Right hindlimb (tissue), 1 donor: Measurements from ENCODE around the gene RP9.

Experiments used
- DNase-seq: peaks from one replicate; pipeline ENCODE4 v3.0.0-alpha.2; 2018

The RP9 gene

DNA sequence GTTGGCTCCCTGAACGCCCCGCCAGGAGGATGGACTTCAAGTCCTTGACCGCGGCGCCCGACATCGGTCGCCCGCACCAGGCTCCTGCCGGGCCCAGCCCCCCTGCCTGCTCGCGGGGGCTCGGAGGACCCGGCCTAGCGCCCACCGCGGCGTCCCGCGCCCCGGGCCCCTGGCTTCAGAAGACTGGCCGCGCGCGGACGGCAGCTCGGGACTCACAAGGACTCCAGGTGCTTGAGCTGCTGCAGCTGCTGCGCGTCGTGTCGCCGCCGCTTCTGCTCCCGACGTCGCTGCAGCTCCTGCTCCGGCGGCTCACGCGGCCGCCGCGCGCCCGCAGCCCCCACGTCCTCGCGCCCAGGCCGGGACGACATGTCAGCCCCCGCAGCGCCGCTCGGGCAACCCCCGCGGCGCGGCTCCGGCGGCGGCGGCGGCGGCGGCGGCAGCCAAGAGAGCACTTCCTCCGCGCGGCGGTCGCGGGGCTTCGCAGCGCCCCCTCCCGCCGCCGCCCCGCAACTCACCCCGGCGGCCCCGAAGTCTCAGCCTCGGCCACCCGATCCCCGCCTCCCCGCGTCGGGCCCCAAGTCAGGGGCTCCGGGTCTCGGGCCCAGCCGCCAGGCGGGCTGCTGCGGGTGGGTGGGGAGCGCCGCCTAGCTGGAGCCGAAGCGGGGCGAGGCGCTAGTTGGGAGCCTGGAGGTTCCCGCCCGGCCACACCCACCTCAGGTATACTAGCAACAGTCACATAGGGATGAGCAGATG, at the start of gene RP9:
TSS of gene RP9 (minus strand) at position 400 of the 753 bp plus-strand sequence. CDS start at position 368, 32 bp downstream.
- DNase-seq, result peak; percentile 85

DNA sequence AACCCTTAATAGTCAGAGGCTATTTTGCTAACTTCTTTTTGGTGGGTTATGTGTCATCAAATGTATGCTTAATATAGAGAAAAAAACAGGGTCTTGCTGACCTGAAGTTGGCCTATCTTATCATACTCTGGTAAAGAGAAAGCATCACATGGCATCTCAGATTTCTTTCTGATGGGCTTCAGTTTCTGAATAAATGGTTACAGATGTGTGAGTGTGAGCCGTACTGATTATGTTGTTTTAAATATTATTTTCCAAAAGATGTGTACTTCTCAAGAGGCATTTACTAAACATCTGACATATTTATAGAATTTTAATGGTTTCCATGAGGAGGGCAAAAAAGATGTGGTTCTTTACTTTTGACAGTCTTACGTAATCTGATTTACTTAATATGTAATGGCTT, 48.6 kb upstream of the RP9 start:
- no peak for DNase-seq

- no peak for DNase-seq
Observed at GRCh38 chr7:33157311-33157710, 48.1 kb upstream of the RP9 start.

DNA sequence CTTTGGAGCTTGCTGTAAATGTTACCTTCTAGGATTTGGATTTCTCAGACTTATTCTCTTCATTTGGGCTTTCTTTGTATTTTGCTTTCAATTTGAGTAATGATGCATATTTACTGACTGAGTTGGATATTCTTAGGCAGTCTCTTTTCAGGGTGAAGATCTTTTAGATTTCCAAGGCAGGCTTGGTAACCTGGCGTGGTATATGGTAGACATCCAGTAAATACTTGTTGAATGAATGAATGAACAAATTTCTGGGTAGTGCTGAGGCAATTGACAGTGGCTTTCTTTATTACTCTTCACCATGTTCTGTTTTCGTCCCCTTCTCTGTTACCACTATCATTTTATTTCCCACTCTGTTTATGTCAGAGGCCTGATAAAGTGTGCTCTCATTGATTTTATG, 47.2 kb upstream of the RP9 start:
- DNase-seq, result no peak

DNA sequence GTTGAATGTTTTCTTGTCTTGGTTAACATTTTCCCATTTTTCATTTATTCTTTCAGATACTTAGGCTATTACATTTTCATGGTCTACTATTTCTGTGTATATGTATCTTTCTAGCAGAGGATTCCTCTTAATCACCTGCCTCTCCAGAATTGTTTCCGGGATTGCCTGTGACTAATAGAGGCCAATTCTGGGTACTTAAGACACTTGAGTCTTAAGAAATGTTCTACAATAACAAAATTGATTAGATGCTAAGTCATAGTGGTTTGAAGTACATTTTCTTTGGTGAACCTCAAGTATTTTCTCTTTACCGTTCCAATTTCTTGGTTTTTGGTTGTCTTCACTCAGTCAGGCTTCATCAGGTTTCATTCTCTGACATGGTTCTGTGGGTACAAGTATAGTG, 46.6 kb upstream of the RP9 start:
- DNase-seq, result no peak

DNA sequence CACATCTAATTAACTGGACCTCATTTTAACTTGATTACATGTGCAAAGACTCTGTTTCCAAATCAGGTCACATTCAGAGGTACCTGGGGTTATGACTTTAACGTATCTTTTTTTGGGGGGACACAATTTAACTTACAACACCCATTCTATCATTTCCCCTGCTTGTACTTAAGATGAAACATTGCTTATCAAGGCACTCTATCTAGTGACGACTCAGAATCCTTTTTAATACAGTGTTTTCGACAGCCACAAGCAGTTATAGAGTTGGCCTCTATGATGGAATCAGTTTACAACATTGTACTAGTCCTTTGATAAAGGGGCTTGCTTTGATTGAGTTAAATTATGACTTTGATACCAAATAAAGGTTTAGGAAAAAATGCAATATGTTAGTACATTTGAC, 42.9 kb upstream of the RP9 start:
- DNase-seq, result no peak

DNA sequence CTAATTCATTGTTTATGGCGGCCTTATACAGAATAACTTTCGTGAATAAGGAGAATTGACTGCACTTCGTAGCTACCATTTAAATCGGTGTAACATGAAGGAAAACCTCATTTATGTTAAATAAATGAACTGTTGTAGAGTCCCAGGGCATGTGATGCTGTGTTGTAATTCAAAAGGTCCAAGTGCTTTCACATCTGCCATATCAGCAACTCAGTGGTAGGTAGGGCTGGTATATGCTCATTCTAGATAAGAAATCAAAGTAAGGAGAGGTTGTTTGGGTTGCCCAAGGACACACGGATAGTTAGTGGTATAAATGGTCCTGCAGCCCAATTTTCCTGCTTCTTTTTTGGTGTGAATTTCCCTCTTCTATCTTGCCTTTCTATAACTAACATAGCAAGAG, 36.0 kb upstream of the RP9 start:
- no peak for DNase-seq

GRCh38 chr7:33143996-33144718, 35.0 kb upstream of the RP9 start:
- no peak for DNase-seq

- no peak for DNase-seq
Observed at GRCh38 chr7:33142585-33142984, 33.4 kb upstream of the RP9 start.

GRCh38 chr7:33137103-33137502, 27.9 kb upstream of the RP9 start:
- no peak for DNase-seq

DNA sequence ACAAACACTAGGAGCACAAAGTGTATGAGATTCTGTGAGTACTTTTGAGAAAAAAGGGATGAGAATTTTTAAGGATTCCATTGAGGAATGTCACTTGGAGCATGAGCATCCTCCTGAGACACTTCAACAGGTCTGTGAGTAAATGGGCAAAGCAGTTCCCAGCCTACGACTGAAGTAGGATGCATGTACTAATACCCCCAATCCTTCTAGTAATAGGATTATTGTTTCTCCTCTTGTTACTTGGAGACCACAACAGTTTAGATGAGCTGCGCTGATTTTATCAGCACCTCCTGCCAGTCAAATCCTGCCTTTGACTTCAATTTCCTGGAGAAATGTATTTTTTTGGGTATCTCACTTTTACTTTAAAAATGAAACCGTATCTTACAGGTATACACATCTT, 21.0 kb upstream of the RP9 start:
- no peak for DNase-seq

DNA sequence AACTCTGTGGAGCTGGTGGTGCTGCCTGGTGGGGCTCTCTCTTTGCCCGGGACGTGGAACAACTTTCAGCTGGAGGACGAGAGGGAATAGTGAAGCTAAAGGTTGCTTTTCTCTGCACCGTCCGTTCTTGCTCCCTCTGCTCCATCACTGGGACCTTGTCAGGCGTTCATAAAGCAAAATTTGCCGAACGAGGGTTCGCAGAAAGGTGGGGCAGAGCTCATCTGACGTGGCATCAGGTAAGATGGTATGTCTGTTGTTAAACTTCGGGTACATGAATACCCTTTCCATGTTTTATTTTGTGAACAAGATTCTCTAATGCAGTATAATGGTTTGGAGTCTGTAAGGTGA, 20.6 kb upstream of the RP9 start:
- DNase-seq, result no peak

- peak; percentile 96 for DNase-seq
Observed at GRCh38 chr7:33128990-33129805, 20.0 kb upstream of the RP9 start, which contains the start of gene BBS9. Gene BBS9, plus strand, starts transcription at chr7:33129564. Its CDS starts 16,689 bp downstream, at chr7:33146253.

GRCh38 chr7:33128631-33128989, 19.4 kb upstream of the RP9 start:
- DNase-seq, result no peak

GRCh38 chr7:33127085-33127484, 17.9 kb upstream of the RP9 start:
- no peak for DNase-seq

GRCh38 chr7:33118383-33118782, 9.2 kb upstream of the RP9 start:
- no peak for DNase-seq

- DNase-seq, result no peak
Observed at GRCh38 chr7:33114976-33115375, 5.8 kb upstream of the RP9 start.

DNA sequence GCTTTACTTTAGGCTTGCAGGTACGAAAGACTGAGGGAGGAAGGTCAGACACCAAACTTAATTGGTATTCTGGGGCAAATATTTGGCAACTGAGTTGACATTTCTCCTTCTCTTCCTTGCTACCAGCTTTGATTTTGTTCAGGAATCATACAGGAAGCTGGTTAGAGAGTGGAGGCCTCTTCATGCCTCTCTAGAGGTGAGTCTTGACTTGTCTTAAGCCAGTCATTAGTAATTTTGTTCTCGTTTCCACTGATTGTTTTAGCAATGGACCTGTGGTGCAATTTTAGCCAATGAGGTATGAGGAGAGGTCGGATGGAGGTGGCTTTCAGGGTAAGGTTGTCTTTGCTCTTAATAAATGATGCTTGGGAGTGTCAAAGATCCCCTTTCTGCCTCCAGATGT, 2.4 kb upstream of the RP9 start:
- DNase-seq, result no peak

GRCh38 chr7:33109758-33110238, 594 bp upstream of the RP9 start:
- no peak for DNase-seq

GRCh38 chr7:33108554-33109004, 625 bp downstream of the RP9 start:
- DNase-seq, result peak; percentile 31

DNA sequence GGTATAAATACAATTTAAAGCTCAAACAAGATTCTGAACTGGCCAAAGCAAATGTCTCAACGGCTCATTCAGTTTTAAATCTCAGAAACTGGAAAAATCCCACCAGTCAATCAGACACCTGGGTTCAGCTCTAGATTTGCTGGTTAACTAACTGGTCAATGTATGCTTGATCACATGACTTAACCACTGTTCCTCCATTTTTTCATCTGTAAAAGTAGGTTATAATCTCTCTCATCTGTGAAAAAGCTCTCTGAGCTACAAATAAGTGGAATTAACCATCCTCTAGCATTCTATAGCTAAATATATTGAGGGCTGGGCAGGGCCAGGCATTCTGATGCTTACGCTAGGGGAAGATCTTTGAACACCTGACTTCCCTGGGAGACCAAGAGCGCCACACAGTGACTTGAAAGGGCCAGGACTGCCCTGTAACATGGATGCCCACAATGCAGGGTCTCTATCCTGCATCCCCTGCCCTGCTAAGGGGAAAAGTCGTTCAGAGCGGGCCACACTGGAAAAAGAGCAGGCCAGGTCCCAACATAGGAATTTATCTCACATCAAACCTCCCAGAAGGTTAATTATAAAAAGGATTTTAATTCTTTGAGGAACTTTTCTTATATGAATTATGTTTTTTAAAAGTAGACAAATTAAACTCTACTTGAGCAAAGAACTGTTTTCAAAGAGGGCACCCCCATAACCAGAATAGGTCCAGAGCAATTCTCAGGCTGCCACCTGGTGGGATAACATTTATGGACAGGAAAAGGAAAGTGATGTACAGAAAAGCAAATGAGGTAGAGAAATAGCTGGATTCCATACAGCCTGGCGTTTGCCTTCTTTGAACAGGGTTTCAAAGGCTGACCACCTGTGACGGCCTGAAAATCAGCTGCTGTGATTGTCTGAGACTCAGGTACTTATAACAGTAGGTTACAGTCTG, 1.8 kb downstream of the RP9 start:
- DNase-seq, result peak; percentile 54

- no peak for DNase-seq
Observed at GRCh38 chr7:33101906-33102305, 7.3 kb downstream of the RP9 start.
